ENCODE measurements around the gene STXBP5.

Gene STXBP5

DNA sequence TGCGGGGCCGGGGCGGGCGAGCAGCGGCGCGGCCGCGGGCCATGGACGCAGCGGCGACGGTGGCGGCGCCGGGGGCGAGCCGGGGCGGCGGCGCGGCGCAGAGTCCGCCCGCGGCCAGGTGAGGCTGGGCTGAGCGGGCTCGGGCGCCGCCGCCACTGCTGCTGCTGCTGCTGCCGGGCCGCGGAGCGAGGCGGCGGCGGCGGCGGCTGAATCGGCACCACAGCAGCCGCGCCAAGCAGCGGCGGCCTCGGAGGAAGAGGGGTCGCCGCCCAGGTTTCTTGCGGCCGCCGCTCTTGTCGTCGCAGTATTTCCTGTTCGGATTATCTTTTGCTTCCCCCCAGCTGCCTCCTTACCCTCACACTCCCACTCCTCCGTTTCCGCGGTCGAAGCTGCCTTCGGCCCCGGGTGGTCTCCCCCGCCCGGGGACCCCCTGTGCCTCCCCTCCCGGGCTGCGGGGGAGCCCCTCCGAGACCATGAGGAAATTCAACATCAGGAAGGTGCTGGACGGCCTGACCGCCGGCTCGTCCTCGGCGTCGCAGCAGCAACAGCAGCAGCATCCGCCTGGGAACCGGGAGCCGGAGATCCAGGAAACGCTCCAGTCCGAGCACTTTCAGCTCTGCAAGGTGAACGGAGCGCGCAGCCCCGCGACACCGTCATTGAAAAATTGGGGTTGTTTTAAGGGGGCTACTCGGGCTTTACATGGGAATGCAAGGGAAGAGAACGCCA is at the start of gene STXBP5:
STXBP5 (plus strand) TSS at position 358 of the 726 bp plus-strand sequence; CDS start at position 474, 116 bp downstream.
- TF ChIP-seq CTCF (IDR thresholded peaks at IDR 0.05; ENCODE audit: low read depth, low read length) = no peak
- no peak for DNase-seq (ENCODE audit: extremely low read depth, low read depth)

- TF ChIP-seq CTCF (IDR thresholded peaks at IDR 0.05; ENCODE audit: low read depth, low read length) = no peak
- DNase-seq (ENCODE audit: extremely low read depth, low read depth) = no peak
Measured at GRCh38 chr6:147154454-147154853, 49.8 kb upstream of the STXBP5 start.

DNA sequence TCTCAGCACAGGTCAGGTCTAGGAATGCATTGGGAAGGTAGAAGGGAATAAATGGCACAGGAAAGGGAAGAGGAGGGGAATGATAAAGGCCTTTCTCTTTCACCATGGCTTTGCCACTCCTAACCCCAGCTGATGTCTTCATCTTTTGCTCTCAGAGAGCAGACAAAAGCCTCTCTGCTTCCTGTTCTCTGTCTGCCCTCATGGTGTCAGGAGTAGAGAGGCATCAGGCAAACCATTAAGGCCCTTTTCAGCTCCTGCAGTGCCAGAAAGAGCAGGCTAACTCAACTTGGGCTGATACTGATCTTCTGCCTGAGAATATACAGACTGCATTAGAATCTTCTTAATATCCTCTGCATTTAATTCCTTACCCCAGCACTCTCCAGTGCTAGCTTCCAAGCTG is 48.0 kb upstream of the STXBP5 start:
- TF ChIP-seq CTCF (IDR thresholded peaks at IDR 0.05; ENCODE audit: low read depth, low read length) = no peak
- DNase-seq (ENCODE audit: extremely low read depth, low read depth) = no peak

GRCh38 chr6:147156799-147157382 is 47.3 kb upstream of the STXBP5 start:
- DNase-seq (ENCODE audit: extremely low read depth, low read depth) = no peak
- no peak for TF ChIP-seq CTCF (IDR thresholded peaks at IDR 0.05; ENCODE audit: low read depth, low read length)

DNA sequence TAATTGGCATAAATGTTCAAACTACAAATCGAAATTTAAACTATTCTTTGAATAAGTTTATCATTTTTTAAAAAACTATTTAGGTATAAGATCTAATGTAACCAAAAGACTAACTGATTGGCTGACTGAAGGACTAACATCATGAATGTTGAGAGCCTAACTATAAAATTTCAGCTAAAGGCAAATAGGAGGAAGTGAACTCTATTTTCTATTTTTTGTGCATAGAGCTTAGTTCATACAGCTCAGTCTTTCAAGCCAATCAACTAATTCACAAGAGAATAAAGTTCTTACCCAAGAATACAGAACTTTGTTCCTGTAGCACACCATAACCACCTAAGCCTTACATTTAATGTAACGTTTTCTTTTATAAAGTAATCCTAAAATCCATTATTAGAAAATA is 46.3 kb upstream of the STXBP5 start:
- no peak for TF ChIP-seq CTCF (IDR thresholded peaks at IDR 0.05; ENCODE audit: low read depth, low read length)
- DNase-seq (ENCODE audit: extremely low read depth, low read depth) = no peak

DNA sequence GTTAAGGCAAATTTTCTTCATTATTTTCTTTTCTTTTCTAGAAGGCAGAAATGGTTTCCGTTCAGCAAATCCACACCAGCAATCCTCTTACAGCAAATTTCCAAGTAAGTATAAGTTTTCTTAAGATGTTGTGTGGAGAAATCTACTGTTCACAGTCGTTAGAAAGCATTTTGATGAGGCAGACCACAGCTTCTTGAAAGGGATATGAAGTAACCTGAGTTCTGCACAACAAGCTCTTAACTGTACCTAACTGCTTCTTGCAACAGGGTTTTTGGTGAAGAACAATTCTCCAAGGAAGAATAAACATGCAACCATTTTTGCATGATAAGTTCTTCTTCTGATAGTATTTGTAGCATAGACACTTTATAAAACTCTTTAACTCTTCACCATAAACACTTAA is 45.3 kb upstream of the STXBP5 start:
- no peak for DNase-seq (ENCODE audit: extremely low read depth, low read depth)
- TF ChIP-seq CTCF (IDR thresholded peaks at IDR 0.05; ENCODE audit: low read depth, low read length) = no peak

- no peak for TF ChIP-seq CTCF (IDR thresholded peaks at IDR 0.05; ENCODE audit: low read depth, low read length)
- no peak for DNase-seq (ENCODE audit: extremely low read depth, low read depth)
Measured at GRCh38 chr6:147159536-147160374, 44.5 kb upstream of the STXBP5 start.

Measured in AG09319 (cell line).